MG63 (cell line): ENCODE data around the gene CALML3. TPM values are rescaled to one million over a fixed set of nuclear protein-coding genes. Genes with fewer than 3 reads are reported as not detected.

Experiments used
- DNase-seq: peaks from one replicate; pipeline ENCODE4 v3.0.0-alpha.2; 2020
- H3K27me3 ChIP-seq: fragments of 250-450 bp; sonication (Bioruptor Pico); 2 replicates; pipeline ENCODE4 v1.5.1; 2020; ENCODE audit warnings: mild to moderate bottlenecking, moderate library complexity
- H3K36me3 ChIP-seq: fragments of 250-450 bp; sonication (Bioruptor Pico); 2 replicates; pipeline ENCODE4 v1.5.1; 2020; ENCODE audit warnings: mild to moderate bottlenecking, moderate library complexity
- H3K4me3 ChIP-seq: fragments of 250-450 bp; sonication (Bioruptor Pico); 2 replicates; pipeline ENCODE4 v1.5.1; 2020; ENCODE audit warnings: mild to moderate bottlenecking, moderate library complexity
- H3K9me3 ChIP-seq: fragments of 250-450 bp; sonication (Bioruptor Pico); 2 replicates; pipeline ENCODE4 v1.5.1; 2020; ENCODE audit warnings: mild to moderate bottlenecking, moderate library complexity
- total RNA-seq: library from RNA; depleted of rRNA; stranded (reverse); fragments of >200 nt; shearing (Covaris generic); gene quantifications from 2 replicates; pipeline ENCODE4 v1.2.3, GENCODE V29; 2014; ENCODE audit warnings: low replicate concordance

Gene CALML3
- total RNA-seq, 1 experiment from 2014 or later = not detected

GRCh38 chr10:5512331-5512730, 12.4 kb upstream of the CALML3 start:
- DNase-seq = no peak
- Histone ChIP-seq H3K36me3 (no peaks in the 10 kb centered on the region), H3K27me3 (no peaks in the 10 kb centered on the region), H3K9me3 (no peaks in the 10 kb centered on the region), H3K4me3 (no peak overlapping the region)

GRCh38 chr10:5512881-5513612, 11.7 kb upstream of the CALML3 start:
- Histone ChIP-seq H3K4me3 (no peak overlapping the region), H3K27me3 (no peaks in the 10 kb centered on the region)
- DNase-seq = no peak

GRCh38 chr10:5514226-5514850, 10.4 kb upstream of the CALML3 start:
- DNase-seq = no peak
- H3K9me3 ChIP-seq = no peaks in the 10 kb centered on the region
- H3K4me3 ChIP-seq = no peak overlapping the region
- H3K27me3 ChIP-seq = no peaks in the 10 kb centered on the region
- H3K36me3 ChIP-seq = no peaks in the 10 kb centered on the region

More at GRCh38 chr10:5512881-5513612, 11.7 kb upstream of the CALML3 start:
- Histone ChIP-seq H3K9me3 (no peaks in the 10 kb centered on the region), H3K36me3 (no peaks in the 10 kb centered on the region)

- Histone ChIP-seq H3K9me3 (no peaks in the 10 kb centered on the region), H3K27me3 (no peaks in the 10 kb centered on the region), H3K36me3 (no peaks in the 10 kb centered on the region), H3K4me3 (no peak overlapping the region)
- no peak for DNase-seq
Observed at GRCh38 chr10:5515948-5516761, 8.6 kb upstream of the CALML3 start.

- Histone ChIP-seq H3K9me3 (no peaks in the 10 kb centered on the region), H3K36me3 (no peaks in the 10 kb centered on the region), H3K4me3 (no peak overlapping the region), H3K27me3 (no peaks in the 10 kb centered on the region)
- DNase-seq = no peak
Observed at GRCh38 chr10:5517546-5517945, 7.2 kb upstream of the CALML3 start.

- no peaks in the 10 kb centered on the region for H3K36me3 ChIP-seq
- no peaks in the 10 kb centered on the region for H3K27me3 ChIP-seq
- H3K4me3 ChIP-seq = no peak overlapping the region
- no peak for DNase-seq
- H3K9me3 ChIP-seq = no peaks in the 10 kb centered on the region
Observed at GRCh38 chr10:5518143-5518542, 6.6 kb upstream of the CALML3 start.

GRCh38 chr10:5519054-5519453, 5.7 kb upstream of the CALML3 start:
- Histone ChIP-seq H3K9me3 (no peaks in the 10 kb centered on the region), H3K27me3 (no peaks in the 10 kb centered on the region), H3K4me3 (no peak overlapping the region), H3K36me3 (no peaks in the 10 kb centered on the region)
- DNase-seq = no peak

GRCh38 chr10:5522913-5523560, 1.7 kb upstream of the CALML3 start:
- Histone ChIP-seq H3K36me3 (no peaks in the 10 kb centered on the region), H3K27me3 (no peaks in the 10 kb centered on the region), H3K9me3 (no peaks in the 10 kb centered on the region), H3K4me3 (no peak overlapping the region)
- DNase-seq = no peak

- Histone ChIP-seq H3K27me3 (no peaks in the 10 kb centered on the region), H3K4me3 (no peak overlapping the region), H3K9me3 (no peaks in the 10 kb centered on the region), H3K36me3 (no peaks in the 10 kb centered on the region)
- DNase-seq = no peak
Observed at GRCh38 chr10:5523796-5524574, 776 bp upstream of the CALML3 start.

- Histone ChIP-seq H3K4me3 (no peak overlapping the region), H3K36me3 (no peaks in the 10 kb centered on the region), H3K9me3 (no peaks in the 10 kb centered on the region), H3K27me3 (no peaks in the 10 kb centered on the region)
- peak; percentile 54 for DNase-seq
Observed at GRCh38 chr10:5525561-5526341, 990 bp downstream of the CALML3 start.

GRCh38 chr10:5526691-5527331, 2.0 kb downstream of the CALML3 start:
- Histone ChIP-seq H3K4me3 (no peak overlapping the region), H3K27me3 (no peaks in the 10 kb centered on the region), H3K36me3 (no peaks in the 10 kb centered on the region), H3K9me3 (no peaks in the 10 kb centered on the region)
- no peak for DNase-seq

GRCh38 chr10:5527332-5528200, 2.8 kb downstream of the CALML3 start:
- Histone ChIP-seq H3K36me3 (no peaks in the 10 kb centered on the region), H3K4me3 (no peak overlapping the region), H3K27me3 (no peaks in the 10 kb centered on the region), H3K9me3 (no peaks in the 10 kb centered on the region)
- DNase-seq = no peak

GRCh38 chr10:5528989-5529701, 4.4 kb downstream of the CALML3 start:
- Histone ChIP-seq H3K9me3 (no peaks in the 10 kb centered on the region), H3K36me3 (no peaks in the 10 kb centered on the region), H3K4me3 (no peak overlapping the region), H3K27me3 (no peaks in the 10 kb centered on the region)
- DNase-seq = no peak
